Esophagus squamous epithelium (tissue), 5 donors: Measurements from ENCODE around the gene ECI1. TPM values are rescaled to one million over a fixed set of nuclear protein-coding genes. Genes with fewer than 3 reads are reported as not detected.
"Not testable (repeated sequence)": the region's sequence is repeated elsewhere in the genome, so short reads cannot be mapped to it uniquely, and the experiment has no call there.

Source experiments
- DNase-seq: peaks from one replicate; lab custom pipeline; 2025; lab: John Stamatoyannopoulos, UW
- H3K27ac ChIP-seq, 4 donors: fragments of 200-600 bp; sonication (generic); one replicate each; pipeline ENCODE4 v1.5.1; 2016 to 2019; ENCODE audit warnings: mild to moderate bottlenecking in 1 of 4
- H3K27me3 ChIP-seq, 4 donors: fragments of 200-600 bp; sonication (generic); 1 replicate in 3 of 4; 2 replicates in 1 of 4; pipeline versions ENCODE4 v1.5.1 to v1.6.0; 2017 to 2021; ENCODE audit warnings: antibody characterized with exemption in 1 of 4
- H3K36me3 ChIP-seq, 3 donors: fragments of 200-600 bp; sonication (generic); one replicate each; pipeline ENCODE4 v1.5.1; 2016 to 2019
- H3K4me1 ChIP-seq, 3 donors: fragments of 200-600 bp; sonication (generic); one replicate each; pipeline ENCODE4 v1.5.1; 2017 to 2019
- H3K4me3 ChIP-seq, 4 donors: fragments of 200-600 bp; sonication (generic); 1 replicate in 3 of 4; 2 replicates in 1 of 4; pipeline ENCODE4 v1.5.1; 2016 to 2019; ENCODE audit warnings: mild to moderate bottlenecking in 2 of 4, moderate library complexity in 1 of 4
- H3K9me3 ChIP-seq, 3 donors: fragments of 200-600 bp; sonication (generic); one replicate each; pipeline ENCODE4 v1.5.1; 2016 to 2019
- CTCF ChIP-seq, 6 experiments: fragments of 450-650 bp in 4 of 6; fragments of 200-600 bp in 2 of 6; sonication (generic) in 2 of 6; IDR thresholded peaks; one replicate each; pipeline ENCODE4 v1.5.1; 2016 to 2019; ENCODE audit warnings: antibody characterized with exemption in 6 of 6, mild to moderate bottlenecking in 4 of 6, moderate library complexity in 4 of 6
- POLR2A ChIP-seq, 4 donors: fragments of 450-650 bp; IDR thresholded peaks; one replicate each; pipeline ENCODE4 v1.6.1; 2017; ENCODE audit warnings: antibody characterized with exemption in 4 of 4, mild to moderate bottlenecking in 4 of 4, moderate library complexity in 3 of 4
- WGBS, 2 donors: methylation state at CpG; one replicate each; pipeline ENCODE4 v1.1.5; 2018; 5-methylcytosine and 5-hydroxymethylcytosine counted together
- intact Hi-C: fragments of 100-400 bp; cut with DNase I; formaldehyde crosslinking; loops from one replicate; pipeline ENCODE4 v1.15.0; 2022
- total RNA-seq, 4 donors: library from RNA; depleted of rRNA; stranded (reverse); fragments of >200 nt; gene quantifications; one replicate each; pipeline ENCODE4 v1.1.0, GENCODE V29; 2016
- donor health status: DM: yes; HTN: yes; CAD: no.

ECI1 gene
- total RNA-seq, 4 donors from 2014 or later: 38.6 to 50.7 (median 42.6) TPM

GRCh38 chr16:2260250-2260649 is 8.9 kb upstream of the ECI1 start:
- Histone ChIP-seq H3K27me3 (no peaks in the 10 kb centered on the region), H3K36me3 (peaks cover 29 to 99% (median 71%) of the 10 kb centered on the region in 3 donors), H3K4me3 (no peak overlapping the region), H3K27ac (no peak overlapping the region), H3K9me3 (no peaks in the 10 kb centered on the region), H3K4me1 (peaks cover 0 to 21% (median 2%) of the 10 kb centered on the region in 3 donors)
- TF ChIP-seq CTCF (IDR thresholded peaks at IDR 0.05) (no peak), POLR2A (IDR thresholded peaks at IDR 0.05) (no peak)
- no peak for DNase-seq
- intact Hi-C loops: no loop called here
- 93 to 95% methylated on average over 8 of the region's 8 CpGs for WGBS, 2 donors

- DNase-seq, H3K27me3 ChIP-seq, H3K4me3 ChIP-seq, intact Hi-C loops, H3K4me1 ChIP-seq, H3K27ac ChIP-seq, H3K9me3 ChIP-seq: not testable (repeated sequence)
- WGBS, 2 donors: 91 to 92% methylated on average over 7 of the region's 7 CpGs
- peaks cover 36 to 100% (median 74%) of the 10 kb centered on the region in 3 donors for H3K36me3 ChIP-seq
Measured at GRCh38 chr16:2258530-2258929, 7.1 kb upstream of the ECI1 start.

- Histone ChIP-seq H3K27me3 (no peaks in the 10 kb centered on the region), H3K36me3 (peaks cover 38 to 100% (median 74%) of the 10 kb centered on the region in 3 donors), H3K4me3 (no peak overlapping the region), H3K27ac (no peak overlapping the region), H3K9me3 (no peaks in the 10 kb centered on the region), H3K4me1 (peaks cover 0 to under 1% (median 0%) of the 10 kb centered on the region in 3 donors)
- no peak for DNase-seq
- 84 to 90% methylated on average over 5 to 6 of the region's 6 CpGs for WGBS, 2 donors
- intact Hi-C loops: no loop called here
- TF ChIP-seq CTCF (IDR thresholded peaks at IDR 0.05): no peak
- TF ChIP-seq POLR2A (IDR thresholded peaks at IDR 0.05): no peak
Measured at GRCh38 chr16:2257726-2258125, 6.3 kb upstream of the ECI1 start.

GRCh38 chr16:2256531-2257140 is 5.2 kb upstream of the ECI1 start:
- Histone ChIP-seq H3K4me3 (no peak overlapping the region), H3K36me3 (peaks cover 38 to 92% (median 63%) of the 10 kb centered on the region in 3 donors), H3K27me3 (no peaks in the 10 kb centered on the region), H3K27ac (no peak overlapping the region), H3K9me3 (no peaks in the 10 kb centered on the region), H3K4me1 (peaks cover 5 to 11% (median 9%) of the 10 kb centered on the region in 3 donors)
- intact Hi-C loops: no loop called here
- TF ChIP-seq POLR2A (IDR thresholded peaks at IDR 0.05) (no peak), CTCF (IDR thresholded peaks at IDR 0.05) (no peak)
- WGBS, 2 donors: 84 to 86% methylated on average over 12 of the region's 12 CpGs
- DNase-seq: no peak

- no peak for TF ChIP-seq POLR2A (IDR thresholded peaks at IDR 0.05)
- no peak for TF ChIP-seq CTCF (IDR thresholded peaks at IDR 0.05)
- WGBS, 2 donors: 79 to 83% methylated on average over 9 to 11 of the region's 11 CpGs
- H3K9me3 ChIP-seq: no peaks in the 10 kb centered on the region
- H3K27me3 ChIP-seq: no peaks in the 10 kb centered on the region
- H3K36me3 ChIP-seq: peaks cover 38 to 70% (median 51%) of the 10 kb centered on the region in 3 donors
- H3K27ac ChIP-seq: no peak overlapping the region
- no peak for DNase-seq
- intact Hi-C loops: no loop called here
- H3K4me3 ChIP-seq: no peak overlapping the region
- peaks cover 7 to 33% (median 18%) of the 10 kb centered on the region in 3 donors for H3K4me1 ChIP-seq
Measured at GRCh38 chr16:2253293-2253692, 1.9 kb upstream of the ECI1 start.
